SW 1271 (cell line): ENCODE measurements around the gene BBS9.

Experiments used
- DNase-seq, 2 experiments: peaks; one replicate each; lab custom pipeline; 2025; lab: John Stamatoyannopoulos, UW

BBS9 gene

DNA sequence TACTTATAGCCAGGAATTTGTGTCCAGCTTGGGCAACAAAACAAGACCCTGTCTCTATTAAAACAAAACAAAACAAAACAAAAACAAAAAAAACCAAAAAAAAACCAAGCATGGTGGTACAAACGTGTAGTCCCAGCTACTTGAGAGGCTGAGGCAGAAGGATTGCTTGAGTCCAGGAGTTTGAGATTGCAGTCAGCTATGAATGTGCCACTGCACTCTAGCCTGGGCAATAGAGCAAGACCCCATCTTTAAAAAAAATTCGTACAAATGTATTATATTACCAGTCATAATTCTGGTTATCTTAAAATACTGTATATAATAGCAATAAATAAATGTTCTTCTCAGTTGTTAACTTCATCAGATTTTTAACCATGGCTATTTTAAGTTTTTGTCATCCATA lies 2.3 kb upstream of the BBS9 start:
- DNase-seq: no peak

- no peak for DNase-seq
Observed at GRCh38 chr7:33128631-33128989, 754 bp upstream of the BBS9 start.

DNA sequence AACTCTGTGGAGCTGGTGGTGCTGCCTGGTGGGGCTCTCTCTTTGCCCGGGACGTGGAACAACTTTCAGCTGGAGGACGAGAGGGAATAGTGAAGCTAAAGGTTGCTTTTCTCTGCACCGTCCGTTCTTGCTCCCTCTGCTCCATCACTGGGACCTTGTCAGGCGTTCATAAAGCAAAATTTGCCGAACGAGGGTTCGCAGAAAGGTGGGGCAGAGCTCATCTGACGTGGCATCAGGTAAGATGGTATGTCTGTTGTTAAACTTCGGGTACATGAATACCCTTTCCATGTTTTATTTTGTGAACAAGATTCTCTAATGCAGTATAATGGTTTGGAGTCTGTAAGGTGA lies 416 bp downstream of the BBS9 start:
- DNase-seq: no peak

DNA sequence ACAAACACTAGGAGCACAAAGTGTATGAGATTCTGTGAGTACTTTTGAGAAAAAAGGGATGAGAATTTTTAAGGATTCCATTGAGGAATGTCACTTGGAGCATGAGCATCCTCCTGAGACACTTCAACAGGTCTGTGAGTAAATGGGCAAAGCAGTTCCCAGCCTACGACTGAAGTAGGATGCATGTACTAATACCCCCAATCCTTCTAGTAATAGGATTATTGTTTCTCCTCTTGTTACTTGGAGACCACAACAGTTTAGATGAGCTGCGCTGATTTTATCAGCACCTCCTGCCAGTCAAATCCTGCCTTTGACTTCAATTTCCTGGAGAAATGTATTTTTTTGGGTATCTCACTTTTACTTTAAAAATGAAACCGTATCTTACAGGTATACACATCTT lies 820 bp downstream of the BBS9 start:
- no peak for DNase-seq

GRCh38 chr7:33137103-33137502 lies 7.7 kb downstream of the BBS9 start:
- no peak for DNase-seq

DNA sequence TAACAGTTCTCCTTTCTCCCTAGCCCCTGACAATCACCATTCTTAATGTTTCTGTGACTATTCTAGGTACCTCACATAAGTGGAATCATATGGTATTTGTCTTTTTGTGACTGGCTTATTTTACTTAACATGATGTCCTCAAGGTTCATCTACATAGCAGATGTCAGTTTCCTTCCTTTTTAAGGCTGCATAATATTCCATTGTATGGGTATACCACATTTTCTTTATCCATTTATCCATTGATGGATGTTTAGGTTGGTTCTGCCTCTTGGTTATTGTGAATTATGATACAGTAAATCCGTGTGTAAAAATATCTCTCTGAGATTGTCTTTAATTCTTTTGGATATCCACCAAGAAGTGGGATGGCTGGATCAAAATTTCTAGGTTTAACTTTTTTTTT lies 13.2 kb downstream of the BBS9 start:
- no peak for DNase-seq

DNA sequence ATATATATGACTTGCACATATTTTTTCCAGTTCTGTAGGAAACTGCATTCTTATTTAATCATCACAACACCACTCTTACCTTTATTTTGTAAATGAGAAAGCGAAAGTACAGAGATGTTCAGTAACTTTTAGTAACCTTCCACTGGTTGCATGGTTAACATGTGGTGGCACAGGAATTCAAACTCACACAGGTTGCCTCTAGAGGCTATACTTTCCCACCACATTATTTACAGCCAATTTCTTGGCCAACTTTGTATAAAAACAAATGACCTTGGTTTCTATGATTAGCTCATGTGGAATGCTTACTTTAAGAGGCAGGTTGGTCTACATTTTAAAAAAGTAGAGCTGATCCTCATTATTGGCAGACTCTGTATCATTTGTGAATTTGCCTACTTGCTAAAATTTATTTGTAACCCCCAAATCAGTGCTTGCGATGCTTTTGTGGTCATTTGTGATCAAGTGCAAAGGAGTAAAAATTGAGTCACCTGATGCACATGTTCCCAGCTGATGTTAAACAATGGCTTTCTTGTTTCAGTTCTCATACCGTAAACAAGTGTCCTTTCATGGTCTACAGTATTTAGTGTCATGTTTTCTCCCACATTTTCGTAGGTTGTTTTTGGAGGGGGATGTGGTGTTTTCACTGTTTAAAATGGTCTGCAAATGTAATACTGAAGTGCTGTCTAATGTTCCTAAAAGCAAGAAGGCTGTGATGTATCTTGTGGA lies 14.8 kb downstream of the BBS9 start:
- DNase-seq: no peak

GRCh38 chr7:33145156-33145555 lies 15.8 kb downstream of the BBS9 start:
- no peak for DNase-seq

DNA sequence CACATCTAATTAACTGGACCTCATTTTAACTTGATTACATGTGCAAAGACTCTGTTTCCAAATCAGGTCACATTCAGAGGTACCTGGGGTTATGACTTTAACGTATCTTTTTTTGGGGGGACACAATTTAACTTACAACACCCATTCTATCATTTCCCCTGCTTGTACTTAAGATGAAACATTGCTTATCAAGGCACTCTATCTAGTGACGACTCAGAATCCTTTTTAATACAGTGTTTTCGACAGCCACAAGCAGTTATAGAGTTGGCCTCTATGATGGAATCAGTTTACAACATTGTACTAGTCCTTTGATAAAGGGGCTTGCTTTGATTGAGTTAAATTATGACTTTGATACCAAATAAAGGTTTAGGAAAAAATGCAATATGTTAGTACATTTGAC lies 22.7 kb downstream of the BBS9 start:
- no peak for DNase-seq

GRCh38 chr7:33155811-33156210 lies 26.4 kb downstream of the BBS9 start:
- DNase-seq: no peak

- no peak for DNase-seq
Observed at GRCh38 chr7:33156441-33156840, 27.1 kb downstream of the BBS9 start.

GRCh38 chr7:33157311-33157710 lies 27.9 kb downstream of the BBS9 start:
- no peak for DNase-seq

- DNase-seq: no peak
Observed at GRCh38 chr7:33157781-33158180, 28.4 kb downstream of the BBS9 start.

DNA sequence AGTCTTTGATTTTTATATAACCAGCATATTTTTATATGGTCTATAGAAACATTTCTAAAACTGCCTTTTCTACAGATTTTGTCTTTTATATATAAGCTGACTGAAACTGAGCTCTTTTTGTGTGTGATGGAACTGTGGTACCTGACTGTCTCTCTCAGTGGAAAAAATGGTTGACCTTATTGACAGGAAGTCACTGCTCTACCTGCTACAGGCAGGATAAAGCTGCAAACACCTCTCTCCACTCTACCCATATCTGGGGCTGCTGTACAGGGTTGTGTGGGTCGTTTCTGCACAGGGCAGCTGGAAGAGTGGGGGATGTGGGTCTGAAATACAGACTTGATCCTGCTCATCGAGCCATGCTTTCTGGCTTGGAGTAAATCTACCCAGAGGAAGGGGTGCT lies 48.5 kb downstream of the BBS9 start:
- DNase-seq: no peak

GRCh38 chr7:33179519-33179918 lies 50.2 kb downstream of the BBS9 start:
- no peak for DNase-seq

DNA sequence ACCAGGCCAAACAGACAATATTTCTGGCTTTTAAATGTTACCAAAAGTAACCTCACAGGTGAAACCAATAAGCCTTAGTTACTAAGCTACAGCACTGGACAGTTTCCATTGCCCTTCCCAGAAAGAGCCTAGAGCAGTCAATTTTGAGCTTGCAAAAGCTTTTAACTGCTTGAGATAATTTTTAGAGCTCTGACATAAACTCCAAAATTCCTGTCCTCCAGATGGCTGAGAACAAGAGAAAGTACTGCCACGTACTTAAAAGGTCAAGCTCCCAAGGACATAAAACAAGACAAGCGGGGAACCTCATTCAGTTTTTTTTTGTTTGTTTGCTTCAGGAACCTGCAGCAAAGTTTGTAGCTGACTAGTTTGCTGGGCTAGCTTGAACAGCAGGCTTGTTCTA lies 54.1 kb downstream of the BBS9 start:
- DNase-seq: no peak

GRCh38 chr7:33184828-33185227 lies 55.5 kb downstream of the BBS9 start:
- no peak for DNase-seq

DNA sequence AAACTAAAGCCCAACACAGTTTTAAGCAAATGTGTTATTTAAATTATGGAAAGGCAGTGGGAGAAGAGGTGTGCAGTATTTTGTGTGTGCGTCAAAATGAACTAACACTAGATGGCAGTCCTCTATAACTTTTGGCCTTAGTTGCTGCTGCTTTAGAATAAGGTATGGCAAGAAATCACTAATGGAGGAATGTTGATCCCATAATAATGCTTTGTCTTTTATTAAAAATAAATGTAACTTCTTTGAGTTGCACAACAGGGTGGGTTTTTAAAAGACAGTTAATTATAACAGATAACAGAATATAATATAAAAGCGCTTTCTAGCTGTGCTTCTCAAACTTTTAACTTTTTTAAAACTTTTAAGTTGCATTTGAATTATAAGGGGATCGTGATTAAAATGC lies 56.4 kb downstream of the BBS9 start:
- DNase-seq: peak; percentile 2 to 66

- peak in 1 of 2 experiments; percentile 17 for DNase-seq
Observed at GRCh38 chr7:33186192-33186591, 56.8 kb downstream of the BBS9 start.

DNA sequence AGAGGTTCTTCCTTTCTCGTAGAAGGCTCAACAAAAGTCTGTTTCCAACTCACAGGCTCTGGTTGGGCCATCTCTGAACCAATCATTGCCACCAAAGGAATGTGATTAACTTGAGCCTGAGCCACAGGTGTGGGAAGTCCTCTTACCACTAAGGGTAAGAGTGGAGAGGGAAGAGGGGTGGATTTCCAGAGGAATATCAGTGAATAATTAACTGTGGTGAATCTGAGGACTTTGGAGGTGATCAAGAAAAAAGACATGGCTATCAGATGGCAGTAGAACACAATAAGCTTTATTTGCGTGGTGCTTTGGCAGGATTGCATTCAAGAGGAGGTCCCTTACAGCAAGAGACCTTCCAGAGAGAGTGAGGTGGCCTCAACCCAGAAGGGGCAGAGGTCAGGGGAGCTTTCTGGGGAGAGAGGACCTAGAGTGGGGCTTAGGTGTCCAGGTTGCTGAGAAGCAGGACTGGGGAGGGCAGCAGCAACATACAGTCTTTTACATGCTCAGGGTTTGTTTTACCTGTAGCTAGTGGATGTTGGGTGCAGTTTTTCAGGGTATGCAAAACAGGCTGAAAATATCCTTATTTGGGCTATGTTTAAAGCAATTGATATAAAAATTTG lies 61.4 kb downstream of the BBS9 start:
- no peak for DNase-seq

DNA sequence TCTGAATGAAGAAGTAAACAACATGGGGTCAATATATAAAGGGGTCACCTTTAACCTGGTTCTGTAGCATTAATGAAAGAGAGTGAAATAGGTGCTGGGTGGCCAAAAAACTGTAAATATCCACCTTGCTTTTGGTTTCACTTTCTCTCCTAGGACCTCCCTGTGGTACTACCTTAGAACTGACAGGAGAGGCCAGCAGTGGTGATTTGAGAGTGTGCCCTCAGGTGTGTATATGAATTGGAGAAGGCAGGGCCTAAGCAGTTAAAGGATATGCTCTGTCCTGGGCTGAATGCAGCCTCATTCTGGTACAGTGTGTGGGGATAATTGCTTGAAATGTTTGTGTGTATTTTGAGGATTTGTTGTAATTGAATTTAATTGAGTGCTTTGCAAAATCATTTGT lies 62.0 kb downstream of the BBS9 start:
- DNase-seq: no peak

DNA sequence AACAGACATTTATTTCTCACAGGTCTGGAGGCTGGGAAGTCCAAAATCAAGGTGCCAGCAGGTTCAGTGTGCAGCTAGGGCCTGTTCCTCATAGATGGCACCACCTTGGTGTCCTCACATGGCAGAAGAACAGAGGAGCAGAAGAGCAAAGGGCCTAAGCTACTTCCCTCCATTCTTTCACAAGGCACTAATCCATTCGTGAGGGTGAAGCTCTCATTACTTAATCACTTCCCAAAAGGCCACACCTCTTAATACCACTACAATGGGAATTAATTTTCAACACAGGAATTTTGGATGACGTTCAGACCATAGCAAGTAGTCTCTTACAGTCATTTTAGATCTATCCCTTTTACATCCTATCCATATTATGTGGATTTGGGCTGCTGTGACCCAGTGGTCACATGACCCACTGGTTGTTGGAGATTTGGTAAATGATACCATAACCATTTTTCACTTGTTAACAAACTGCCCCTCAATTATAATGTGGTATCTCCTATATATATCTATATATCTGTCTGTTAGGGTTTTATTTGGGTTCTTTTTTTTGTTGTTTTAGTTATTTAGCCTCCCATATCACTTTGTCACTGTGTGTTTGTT lies 63.4 kb downstream of the BBS9 start:
- DNase-seq: no peak

DNA sequence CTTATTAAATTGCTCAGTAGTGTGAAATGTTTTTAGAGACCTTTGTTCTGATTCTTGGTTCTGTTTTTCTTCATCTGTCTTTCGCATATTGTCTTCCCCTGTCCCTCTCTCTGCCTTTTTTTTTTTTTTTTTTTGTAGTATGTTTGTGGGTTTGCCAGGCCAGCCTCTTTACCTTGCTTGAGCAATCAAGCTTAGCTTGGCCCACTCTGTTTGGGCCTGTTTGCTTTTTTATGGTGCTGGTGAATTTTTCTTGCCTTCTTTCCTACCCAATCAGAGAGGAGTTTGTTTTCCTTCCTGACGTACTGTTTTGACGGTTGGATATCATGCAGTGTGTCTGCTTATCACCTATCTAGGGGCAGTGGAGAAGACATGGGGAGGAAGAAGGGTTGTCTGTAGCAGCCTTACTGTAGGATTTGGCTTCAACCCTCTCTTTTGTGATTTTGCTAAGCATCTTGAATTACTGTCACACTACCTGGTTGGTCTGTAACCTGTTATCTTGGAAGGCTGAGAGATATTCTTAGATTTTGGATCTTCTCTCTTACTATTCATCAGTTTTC lies 64.0 kb downstream of the BBS9 start:
- no peak for DNase-seq

DNA sequence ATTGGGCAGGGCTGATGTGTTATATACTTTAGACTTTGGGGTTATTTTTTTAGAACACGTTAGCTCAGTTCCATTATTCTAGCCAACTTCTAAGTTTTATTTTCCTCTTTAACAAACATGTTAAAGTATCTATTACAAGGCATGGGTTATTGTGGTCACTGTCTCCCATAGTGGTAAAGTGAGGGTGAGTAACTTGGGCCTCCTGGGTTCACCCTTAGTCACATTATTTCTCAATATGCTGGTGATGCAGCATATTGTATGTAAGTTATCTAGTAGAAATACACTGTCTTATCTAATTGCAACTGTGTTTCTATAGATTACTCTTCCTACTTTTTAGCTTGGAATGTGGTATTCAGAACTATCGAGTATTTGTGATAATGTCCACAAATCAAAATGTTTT lies 65.9 kb downstream of the BBS9 start:
- peak in 1 of 2 experiments; percentile 4 for DNase-seq
